ENCODE data around the gene SGPP2. TPM values are rescaled to one million over a fixed set of nuclear protein-coding genes. Genes with fewer than 3 reads are reported as not detected.
"Not testable (repeated sequence)": the region's sequence is repeated elsewhere in the genome, so short reads cannot be mapped to it uniquely, and the experiment has no call there.

Gene SGPP2
- total and polyA plus RNA-seq, 10 donors = 0.13 to 3.1 (median 1.9) TPM

DNA sequence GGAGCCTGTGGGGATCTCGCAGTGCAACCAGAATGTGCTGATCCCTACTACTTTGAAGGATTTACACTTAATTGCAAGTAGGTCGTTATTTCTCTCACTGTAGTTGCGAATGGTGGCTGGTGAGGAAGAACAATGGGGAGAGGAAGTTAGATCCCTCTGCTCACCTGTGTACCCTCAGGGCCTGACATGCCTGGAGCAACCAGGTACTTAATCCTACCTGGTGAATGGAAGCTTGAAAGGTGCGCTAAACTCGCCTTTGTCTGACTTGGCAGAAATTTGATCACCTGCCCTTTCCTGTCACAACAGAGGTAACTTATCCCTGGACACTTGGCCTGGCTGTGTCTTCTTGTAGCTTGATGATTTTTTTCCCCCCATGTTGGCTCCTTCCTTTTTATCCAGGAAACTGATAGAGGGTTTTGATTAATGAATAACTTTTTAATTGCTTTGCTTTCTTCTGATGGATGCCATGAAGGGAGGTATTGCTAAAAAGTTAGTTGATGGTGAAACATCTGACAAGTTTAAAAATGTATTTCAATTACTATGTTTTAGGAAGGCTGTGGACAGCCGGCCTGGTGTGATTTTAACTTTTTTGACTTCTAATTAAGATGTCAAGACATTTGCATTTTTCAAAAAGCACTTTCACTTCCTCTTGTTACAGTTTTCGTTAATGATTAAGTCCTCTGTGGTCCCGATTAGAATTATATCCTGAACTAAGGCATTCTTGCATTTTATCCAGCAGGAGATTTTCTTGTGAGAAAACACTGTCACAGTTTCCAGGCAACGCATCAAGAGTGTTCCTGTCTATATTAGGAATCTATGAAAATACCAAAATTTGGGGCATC is 9.2 kb downstream of the SGPP2 start:
- WGBS, 5 donors = 55 to 73% (median 69%) methylated on average over 9 of the region's 9 CpGs

DNA sequence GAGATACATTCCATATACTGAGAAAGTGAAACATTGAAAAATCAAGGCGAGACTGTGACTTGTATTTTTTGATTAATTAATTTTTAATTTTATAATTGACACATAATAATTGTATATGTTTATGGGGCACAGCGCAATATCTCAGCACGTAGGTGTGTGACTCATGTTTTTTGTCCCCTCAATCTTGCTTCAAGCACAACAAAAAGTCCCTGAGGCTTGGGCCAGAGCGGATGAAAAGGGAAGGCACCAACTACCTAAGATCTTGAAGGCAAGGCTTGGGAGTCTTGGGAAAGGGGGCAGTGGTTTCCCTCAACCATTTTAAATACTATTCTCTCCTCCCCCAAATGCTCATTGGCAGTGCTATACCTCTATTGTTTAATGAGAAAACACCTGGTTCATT is 9.9 kb downstream of the SGPP2 start:
- Histone ChIP-seq H3K36me3 (no peaks in the 10 kb centered on the region), H3K27ac (no peak overlapping the region), H3K4me1 (peaks cover 0 to 12% (median 7%) of the 10 kb centered on the region in 6 donors), H3K4me3 (no peak overlapping the region), H3K9me3 (no peaks in the 10 kb centered on the region), H3K27me3 (replicated peaks in 1 of 7) (no peaks in the 10 kb centered on the region)
- 70 to 82% (median 76%) methylated on average over 4 of the region's 4 CpGs for WGBS, 5 donors
- intact Hi-C loops (cut with DNase I; ENCODE audit: low total_unique reads) = no loop called here
- no peak for DNase-seq
- TF ChIP-seq, protein P1, sequence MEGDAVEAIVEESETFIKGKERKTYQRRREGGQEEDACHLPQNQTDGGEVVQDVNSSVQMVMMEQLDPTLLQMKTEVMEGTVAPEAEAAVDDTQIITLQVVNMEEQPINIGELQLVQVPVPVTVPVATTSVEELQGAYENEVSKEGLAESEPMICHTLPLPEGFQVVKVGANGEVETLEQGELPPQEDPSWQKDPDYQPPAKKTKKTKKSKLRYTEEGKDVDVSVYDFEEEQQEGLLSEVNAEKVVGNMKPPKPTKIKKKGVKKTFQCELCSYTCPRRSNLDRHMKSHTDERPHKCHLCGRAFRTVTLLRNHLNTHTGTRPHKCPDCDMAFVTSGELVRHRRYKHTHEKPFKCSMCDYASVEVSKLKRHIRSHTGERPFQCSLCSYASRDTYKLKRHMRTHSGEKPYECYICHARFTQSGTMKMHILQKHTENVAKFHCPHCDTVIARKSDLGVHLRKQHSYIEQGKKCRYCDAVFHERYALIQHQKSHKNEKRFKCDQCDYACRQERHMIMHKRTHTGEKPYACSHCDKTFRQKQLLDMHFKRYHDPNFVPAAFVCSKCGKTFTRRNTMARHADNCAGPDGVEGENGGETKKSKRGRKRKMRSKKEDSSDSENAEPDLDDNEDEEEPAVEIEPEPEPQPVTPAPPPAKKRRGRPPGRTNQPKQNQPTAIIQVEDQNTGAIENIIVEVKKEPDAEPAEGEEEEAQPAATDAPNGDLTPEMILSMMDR (IDR thresholded peaks at IDR 0.05 in 8 of 11, conservative IDR thresholded peaks at IDR 0.05 in 3 of 11) = no peak
- TF ChIP-seq POLR2A (IDR thresholded peaks at IDR 0.05) (no peak), POLR2AphosphoS5 (IDR thresholded peaks at IDR 0.05) (no peak)

More for the DNA sequence above, 9.2 kb downstream of the SGPP2 start:
- peaks cover 0 to 12% (median 7%) of the 10 kb centered on the region in 6 donors for H3K4me1 ChIP-seq
- no peaks in the 10 kb centered on the region for H3K36me3 ChIP-seq
- no peaks in the 10 kb centered on the region for H3K27me3 ChIP-seq (replicated peaks in 1 of 7)
- intact Hi-C loops (cut with DNase I; ENCODE audit: low total_unique reads) = no loop called here
- no peaks in the 10 kb centered on the region for H3K9me3 ChIP-seq
- TF ChIP-seq, protein P1 (IDR thresholded peaks at IDR 0.05 in 8 of 11, conservative IDR thresholded peaks at IDR 0.05 in 3 of 11) = no peak
- TF ChIP-seq POLR2A (IDR thresholded peaks at IDR 0.05) (no peak), POLR2AphosphoS5 (IDR thresholded peaks at IDR 0.05) (no peak)
- no peak overlapping the region for H3K4me3 ChIP-seq
- H3K27ac ChIP-seq = no peak overlapping the region
- DNase-seq = no peak

DNA sequence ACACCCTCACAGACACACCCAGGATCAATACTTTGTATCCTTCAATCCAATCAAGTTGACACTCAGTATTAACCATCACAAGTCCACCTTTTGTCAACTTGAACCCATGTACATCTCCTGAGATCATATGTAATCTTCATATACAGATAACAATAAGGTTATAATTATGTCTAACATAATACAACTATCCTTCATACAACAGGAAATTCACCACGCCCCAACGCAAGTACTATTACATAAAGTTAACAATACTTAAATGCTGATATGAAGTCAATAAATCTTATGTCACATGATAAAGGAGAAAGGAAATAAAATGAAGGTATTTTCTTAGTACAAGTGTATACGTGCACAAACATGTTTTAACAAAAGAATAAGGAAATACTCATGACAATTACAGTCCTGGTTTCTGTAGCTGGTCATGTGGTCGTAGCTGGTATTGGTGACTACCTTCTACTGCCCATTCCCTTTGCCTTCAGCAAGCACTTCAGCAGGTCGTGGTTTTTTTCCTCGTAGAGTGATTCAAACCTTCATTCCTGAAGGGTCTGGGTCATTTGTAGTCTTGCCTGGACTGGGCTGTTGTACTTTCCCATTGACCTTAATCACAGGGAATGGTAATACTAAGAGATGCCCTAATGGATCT is 11.2 kb downstream of the SGPP2 start:
- H3K27ac ChIP-seq; intact Hi-C loops (cut with DNase I; ENCODE audit: low total_unique reads); H3K4me3 ChIP-seq; H3K36me3 ChIP-seq; DNase-seq; H3K9me3 ChIP-seq; H3K27me3 ChIP-seq (replicated peaks in 1 of 7): not testable (repeated sequence)
- peaks cover 0 to 12% (median 7%) of the 10 kb centered on the region in 6 donors for H3K4me1 ChIP-seq
- 87 to 91% (median 90%) methylated on average over 6 of the region's 6 CpGs for WGBS, 5 donors

GRCh38 chr2:222436040-222436413 is 11.7 kb downstream of the SGPP2 start:
- Histone ChIP-seq H3K9me3 (no peaks in the 10 kb centered on the region), H3K4me1 (peaks cover 0 to 12% (median 7%) of the 10 kb centered on the region in 6 donors), H3K27me3 (replicated peaks in 1 of 7) (no peaks in the 10 kb centered on the region), H3K27ac (no peak overlapping the region), H3K36me3 (no peaks in the 10 kb centered on the region), H3K4me3 (no peak overlapping the region)
- 67 to 95% (median 76%) methylated on average over 2 of the region's 2 CpGs for WGBS, 5 donors
- TF ChIP-seq, protein P1 (IDR thresholded peaks at IDR 0.05 in 8 of 11, conservative IDR thresholded peaks at IDR 0.05 in 3 of 11) = no peak
- TF ChIP-seq POLR2A (IDR thresholded peaks at IDR 0.05) (no peak), POLR2AphosphoS5 (IDR thresholded peaks at IDR 0.05) (no peak)
- no peak for DNase-seq
- intact Hi-C loops (cut with DNase I; ENCODE audit: low total_unique reads) = no loop called here
